MM.1S (cell line): ENCODE measurements around the gene LIF.

Experiments
- CTCF ChIP-seq: fragments of 300-600 bp; sonication (generic); IDR thresholded peaks from 2 replicates; pipeline ENCODE4 v1.5.1; 2016; ENCODE audit warnings: antibody characterized with exemption, low read length, mixed read lengths
- EZH2 ChIP-seq: fragments of 300-600 bp; sonication (generic); optimal IDR thresholded peaks from 2 replicates; pipeline ENCODE3; 2017; ENCODE audit warnings: low read depth, mild to moderate bottlenecking, antibody characterized with exemption, low read length, mixed read lengths
- EZH2phosphoT487 ChIP-seq: fragments of 300-600 bp; sonication (generic); IDR thresholded peaks from 2 replicates; pipeline ENCODE4 v1.6.1; 2018; ENCODE audit warnings: antibody characterized with exemption, low read length

- TF ChIP-seq CTCF (no peak), EZH2phosphoT487 (no peak), EZH2 (no peak)
Observed at GRCh38 chr22:30261134-30261533, 14.6 kb upstream of the LIF start.
